A549 (cell line): ENCODE results near the gene CTNS. TPM values are rescaled to one million over a fixed set of nuclear protein-coding genes. Genes with fewer than 3 reads are reported as not detected.

Experiments
- ATAC-seq, 2 experiments: fragments of 200-7000 bp in 1 of 2; fragments of >200 bp in 1 of 2; cut with Nextera tagmentation in 1 of 2; cut with Tn5 transposase in 1 of 2; 3 replicates each; pipeline versions ENCODE4 v1.8.0 to v1.9.1; 2018 to 2020; ENCODE audit warnings: mild to moderate bottlenecking in 1 of 2, moderate library complexity in 1 of 2
- CTCF ChIA-PET: fragments of 300-600 bp; sonication (Branson Sonifier 250); formaldehyde crosslinking; extraction: SDS; loops from one replicate; lab custom pipeline; 2021; ENCODE audit warnings: antibody characterized with exemption, inconsistent platforms; lab: Yijun Ruan, JAX
- POLR2A ChIA-PET: fragments of 350-600 bp; formaldehyde crosslinking; extraction: SDS; loops from one replicate; lab custom pipeline; 2021; ENCODE audit warnings: antibody characterized with exemption, inconsistent platforms; lab: Yijun Ruan, JAX
- DNase-seq, 2 experiments: peaks; one replicate each; pipeline versions ENCODE4 v3.0.0 to v3.0.0-alpha.2; 2011 to 2016; ENCODE audit warnings: low read depth in 1 of 2, low spot score in 1 of 2
- FAIRE-seq: peaks from 2 replicates; lab custom pipeline; 2011; peaks lifted over from hg19 to GRCh38; lab: Jason Lieb, UNC
- H3K27ac ChIP-seq, 2 experiments: fragments of >200 bp; sonication (Bioruptor Twin); formaldehyde crosslinking; 3 replicates each; pipeline ENCODE4 v1.5.1; 2016 to 2017
- H3K4me1 ChIP-seq: fragments of >200 bp; sonication (Bioruptor Twin); formaldehyde crosslinking; 3 replicates; pipeline ENCODE4 v1.6.1; 2016
- H3K4me2 ChIP-seq: fragments of >200 bp; sonication (Bioruptor Twin); formaldehyde crosslinking; 3 replicates; pipeline ENCODE4 v1.6.1; 2016
- H3K4me3 ChIP-seq: fragments of >200 bp; sonication (Bioruptor Twin); formaldehyde crosslinking; 3 replicates; pipeline ENCODE4 v1.5.1; 2016
- H3K9me3 ChIP-seq: fragments of >200 bp; sonication (Bioruptor Twin); formaldehyde crosslinking; 3 replicates; pipeline ENCODE4 v1.6.1; 2016
- CBX2 ChIP-seq: fragments of 200-600 bp; sonication (generic); IDR thresholded peaks from 2 replicates; pipeline ENCODE4 v1.6.1; 2016; ENCODE audit warnings: low read depth, mild to moderate bottlenecking, borderline replicate concordance
- CEBPB ChIP-seq, 2 experiments: fragments of >200 bp in 1 of 2; sonication (Bioruptor Twin) in 1 of 2; formaldehyde crosslinking in 1 of 2; IDR thresholded peaks; 2 replicates each; pipeline ENCODE4 v1.6.1; 2012 to 2016
- EP300 ChIP-seq, 2 experiments: fragments of >200 bp; sonication (Bioruptor Twin); formaldehyde crosslinking; IDR thresholded peaks; 2 replicates in 1 of 2; 3 replicates in 1 of 2; pipeline ENCODE4 v1.6.1; 2016 to 2017
- ESRRA ChIP-seq: fragments of 150-350 bp; IDR thresholded peaks from 2 replicates; pipeline ENCODE4 v1.6.1; 2014; ENCODE audit warnings: mild to moderate bottlenecking, low read length, borderline replicate concordance
- FOSB ChIP-seq: fragments of 250-450 bp; sonication (Bioruptor Pico); IDR thresholded peaks from 2 replicates; pipeline ENCODE4 v1.5.0; 2020; ENCODE audit warnings: mild to moderate bottlenecking, moderate library complexity
- FOXS1 ChIP-seq: fragments of 250-450 bp; sonication (Bioruptor Pico); IDR thresholded peaks from 2 replicates; pipeline ENCODE4 v1.5.0; 2020; ENCODE audit warnings: mild to moderate bottlenecking, moderate library complexity
- GATA3 ChIP-seq: IDR thresholded peaks from 2 replicates; pipeline ENCODE4 v1.6.1; 2012; ENCODE audit warnings: borderline replicate concordance
- HDAC2 ChIP-seq: fragments of 200-600 bp; sonication (generic); IDR thresholded peaks from 2 replicates; pipeline ENCODE4 v1.6.1; 2016
- JUNB ChIP-seq: fragments of >200 bp; sonication (Bioruptor Twin); formaldehyde crosslinking; IDR thresholded peaks from 2 replicates; pipeline ENCODE4 v1.6.1; 2016
- KDM5A ChIP-seq: fragments of 200-600 bp; sonication (generic); IDR thresholded peaks from 2 replicates; pipeline ENCODE4 v1.6.1; 2016; ENCODE audit warnings: antibody characterized with exemption, mild to moderate bottlenecking
- MYC ChIP-seq: IDR thresholded peaks from 2 replicates; pipeline ENCODE4 v1.6.1; 2012; ENCODE audit warnings: mild to moderate bottlenecking, inconsistent platforms, low read length, improper control_type of control experiment, borderline replicate concordance
- NFE2L2 ChIP-seq: fragments of 150-350 bp; conservative IDR thresholded peaks from 2 replicates; pipeline ENCODE4 v1.6.1; 2014; ENCODE audit warnings: low read length
- NPAS2 ChIP-seq: fragments of 250-450 bp; sonication (Bioruptor Pico); IDR thresholded peaks from 2 replicates; pipeline ENCODE4 v1.8.0; 2022; ENCODE audit warnings: mild to moderate bottlenecking, moderate library complexity, borderline replicate concordance
- RAD21 ChIP-seq, 2 experiments: fragments of >200 bp in 1 of 2; sonication (Bioruptor Twin) in 1 of 2; formaldehyde crosslinking in 1 of 2; IDR thresholded peaks in 1 of 2; conservative IDR thresholded peaks in 1 of 2; 2 replicates in 1 of 2; 3 replicates in 1 of 2; pipeline ENCODE4 v1.6.1; 2012 to 2018; ENCODE audit warnings: inconsistent platforms in 1 of 2
- RARB ChIP-seq: fragments of 250-450 bp; sonication (Bioruptor Pico); IDR thresholded peaks from 2 replicates; pipeline ENCODE4 v1.8.0; 2021; ENCODE audit warnings: mild to moderate bottlenecking, moderate library complexity
- SMC3 ChIP-seq: fragments of >200 bp; sonication (Bioruptor Twin); formaldehyde crosslinking; IDR thresholded peaks from 3 replicates; pipeline ENCODE4 v1.6.1; 2018; ENCODE audit warnings: inconsistent platforms
- ZNF302 ChIP-seq: fragments of 250-450 bp; sonication (Bioruptor Pico); IDR thresholded peaks from 2 replicates; pipeline ENCODE4 v1.9.0; 2021; ENCODE audit warnings: inconsistent platforms, mild to moderate bottlenecking, moderate library complexity
- ZSCAN20 ChIP-seq: fragments of 250-450 bp; sonication (Bioruptor Pico); IDR thresholded peaks from 2 replicates; pipeline ENCODE4 v1.8.0; 2022; ENCODE audit warnings: mild to moderate bottlenecking, moderate library complexity
- WGBS: methylation state at CpG from one replicate; pipeline ENCODE4 v1.1.6; 2017; ENCODE audit errors: missing lambda C conversion rate; 5-methylcytosine and 5-hydroxymethylcytosine counted together
- polyA plus RNA-seq, 4 experiments: library from polyadenylated mRNA; depleted of rRNA in 3 of 4; stranded (reverse); fragments of >200 nt; fragmentation: RNase III in 1 of 4; extraction: RNeasy Plus Mini Kit Qiagen cat#74134 plus additional on column Dnase treatment in 1 of 4; gene quantifications; 2 replicates in 3 of 4; 3 replicates in 1 of 4; pipeline ENCODE4 v1.2.3, GENCODE V29; 2011 to 2017
- TF ChIP-seq, protein P1 (sequence below): IDR thresholded peaks from 2 replicates; pipeline ENCODE4 v1.6.1; 2012
- TF ChIP-seq, protein P2 (sequence below): fragments of 250-450 bp; sonication (Bioruptor Pico); IDR thresholded peaks from 2 replicates; pipeline ENCODE4 v1.5.0; 2020; ENCODE audit warnings: low read depth, mild to moderate bottlenecking, moderate library complexity
- TF ChIP-seq, protein P3 (sequence below): fragments of 450-650 bp; IDR thresholded peaks from 2 replicates; pipeline ENCODE4 v1.6.1; 2014; ENCODE audit warnings: antibody characterized with exemption
- TF ChIP-seq, protein P4 (sequence below): fragments of >200 bp; sonication (Bioruptor Twin); formaldehyde crosslinking; IDR thresholded peaks from 2 replicates; pipeline ENCODE4 v1.6.1; 2016
- TF ChIP-seq, protein P5 (sequence below): IDR thresholded peaks from 2 replicates; pipeline ENCODE4 v1.6.1; 2012; ENCODE audit warnings: low read depth, borderline replicate concordance
- TF ChIP-seq, protein P6 (sequence below): fragments of >200 bp; sonication (Bioruptor Twin); formaldehyde crosslinking; IDR thresholded peaks from 3 replicates; pipeline ENCODE4 v1.5.1; 2016

Gene CTNS
- polyA plus RNA-seq, 2 of the 4 experiments (the other 2 are of a cell fraction) = 6.5 to 20.3 TPM

DNA sequence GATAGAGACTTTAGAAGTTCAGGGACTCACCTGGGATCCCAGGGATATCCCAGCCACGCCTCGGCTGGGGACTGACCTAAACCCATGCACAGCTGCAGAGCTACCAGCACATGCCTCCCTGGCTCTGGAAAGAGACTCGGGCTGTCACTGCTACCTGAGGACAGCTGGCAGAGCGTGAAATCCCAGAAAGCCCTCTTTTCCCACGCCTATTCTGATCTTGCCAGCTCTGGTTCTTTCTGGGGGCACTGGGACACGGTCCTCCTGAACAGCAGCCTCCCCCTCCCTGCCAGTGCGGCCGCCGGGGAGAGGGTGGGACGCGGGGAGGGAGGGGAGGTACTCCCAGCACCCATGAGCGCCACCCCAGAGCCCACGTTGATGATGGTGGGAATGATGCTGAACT is 48.6 kb downstream of the CTNS start:
- Histone ChIP-seq H3K27ac (no peak overlapping the region), H3K4me2 (no peak overlapping the region), H3K4me3 (no peak overlapping the region), H3K9me3 (no peaks in the 10 kb centered on the region), H3K4me1 (no peaks in the 10 kb centered on the region)
- POLR2A ChIA-PET = no interaction called here
- CTCF ChIA-PET = interaction anchor here (1.0 to 1.1 kb wide), 2 partner anchors 52 to 54 kb away, joined by 3 read pairs; no protein-coding TSS in a partner anchor
- 71% methylated on average over 11 of the region's 13 CpGs for WGBS
- no peak for FAIRE-seq
- no peak for DNase-seq
- TF ChIP-seq RARB (CRISPR knock-in tag) (no peak), ZSCAN20 (no peak), KDM5A (no peak)
- TF ChIP-seq, protein P1, sequence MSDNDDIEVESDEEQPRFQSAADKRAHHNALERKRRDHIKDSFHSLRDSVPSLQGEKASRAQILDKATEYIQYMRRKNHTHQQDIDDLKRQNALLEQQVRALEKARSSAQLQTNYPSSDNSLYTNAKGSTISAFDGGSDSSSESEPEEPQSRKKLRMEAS = no peak
- ATAC-seq = peak in 1 of 2 experiments; percentile 12; a peak in 1 of 6 replicates

DNA sequence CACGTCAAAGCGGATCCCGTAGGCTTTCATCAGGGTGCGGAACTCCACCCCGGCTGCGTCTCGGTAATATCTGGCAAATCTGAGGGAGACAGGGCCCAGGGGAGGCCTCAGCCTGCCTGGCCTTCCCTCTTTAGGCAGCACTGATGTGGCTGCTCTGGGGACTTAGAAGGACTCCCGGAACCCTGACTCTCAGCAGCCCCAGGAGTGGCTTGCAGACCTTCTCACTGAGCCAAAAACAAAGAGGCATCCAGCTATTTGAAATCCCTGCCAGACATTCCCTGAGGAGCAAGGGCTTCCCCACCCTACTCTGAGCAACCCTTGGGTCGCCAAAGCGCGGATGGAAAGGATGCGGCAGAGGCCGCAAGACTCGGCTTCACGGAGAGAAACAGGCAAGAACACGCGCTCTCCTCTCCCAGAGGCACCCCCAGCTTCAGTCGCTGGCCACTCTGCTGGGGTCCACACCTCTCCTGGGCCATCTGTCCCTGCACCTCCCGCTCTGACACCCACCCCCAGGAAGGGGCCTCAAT is 51.5 kb downstream of the CTNS start:
- 82% methylated on average over 19 of the region's 19 CpGs for WGBS
- peak; percentile 15 to 48; a peak in 4 of 6 replicates for ATAC-seq
- H3K9me3 ChIP-seq = no peaks in the 10 kb centered on the region
- POLR2A ChIA-PET = interaction anchor here (1.0 kb wide), 1 partner anchor 11 kb away, joined by 3 read pairs; no protein-coding TSS in a partner anchor
- FAIRE-seq = no peak
- CTCF ChIA-PET = interaction anchor here (1.2 to 1.4 kb wide), 2 partner anchors 11 to 49 kb away, joined by 3 to 6 read pairs; no protein-coding TSS in a partner anchor
- no peak for TF ChIP-seq GATA3
- no peak for TF ChIP-seq JUNB
- no peak for TF ChIP-seq CBX2
- TF ChIP-seq, protein P2, sequence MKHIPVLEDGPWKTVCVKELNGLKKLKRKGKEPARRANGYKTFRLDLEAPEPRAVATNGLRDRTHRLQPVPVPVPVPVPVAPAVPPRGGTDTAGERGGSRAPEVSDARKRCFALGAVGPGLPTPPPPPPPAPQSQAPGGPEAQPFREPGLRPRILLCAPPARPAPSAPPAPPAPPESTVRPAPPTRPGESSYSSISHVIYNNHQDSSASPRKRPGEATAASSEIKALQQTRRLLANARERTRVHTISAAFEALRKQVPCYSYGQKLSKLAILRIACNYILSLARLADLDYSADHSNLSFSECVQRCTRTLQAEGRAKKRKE (CRISPR knock-in tag) = no peak
- no peak for TF ChIP-seq FOXS1 (CRISPR knock-in tag)
- TF ChIP-seq CEBPB (IDR thresholded peaks at IDR 0.05) = no peak
- no peak for TF ChIP-seq ESRRA
- TF ChIP-seq SMC3 = no peak
- TF ChIP-seq, protein P3, sequence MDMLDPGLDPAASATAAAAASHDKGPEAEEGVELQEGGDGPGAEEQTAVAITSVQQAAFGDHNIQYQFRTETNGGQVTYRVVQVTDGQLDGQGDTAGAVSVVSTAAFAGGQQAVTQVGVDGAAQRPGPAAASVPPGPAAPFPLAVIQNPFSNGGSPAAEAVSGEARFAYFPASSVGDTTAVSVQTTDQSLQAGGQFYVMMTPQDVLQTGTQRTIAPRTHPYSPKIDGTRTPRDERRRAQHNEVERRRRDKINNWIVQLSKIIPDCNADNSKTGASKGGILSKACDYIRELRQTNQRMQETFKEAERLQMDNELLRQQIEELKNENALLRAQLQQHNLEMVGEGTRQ = no peak
- TF ChIP-seq, all 56 proteins: peak for 0
- no peak overlapping the region for H3K4me2 ChIP-seq
- H3K27ac ChIP-seq = no peak overlapping the region
- no peaks in the 10 kb centered on the region for H3K4me1 ChIP-seq
- no peak for DNase-seq
- no peak overlapping the region for H3K4me3 ChIP-seq

DNA sequence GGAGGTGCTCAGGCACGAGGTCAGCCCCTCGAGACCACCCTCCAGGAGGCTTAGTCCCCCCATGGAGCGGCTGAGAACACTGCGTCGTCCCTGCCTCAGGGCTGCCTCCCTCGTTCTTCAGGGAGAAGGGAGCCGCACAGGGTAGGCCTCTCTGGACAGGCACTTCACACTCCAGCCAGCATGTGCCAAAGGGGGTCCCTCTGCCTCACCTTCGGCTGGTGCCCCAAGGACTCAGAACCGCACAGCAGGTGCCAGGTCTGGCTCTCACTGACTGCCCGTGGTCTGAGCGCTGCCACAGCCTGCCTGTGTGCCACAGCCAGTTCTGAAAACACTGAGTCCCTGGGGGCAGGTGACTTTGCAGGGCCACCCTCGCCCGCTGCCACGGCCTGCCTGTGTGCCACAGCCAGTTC is 52.3 kb downstream of the CTNS start:
- no peak for DNase-seq
- WGBS = 84% methylated on average over 11 of the region's 14 CpGs
- CTCF ChIA-PET = interaction anchor here (1.2 to 2.1 kb wide), 3 partner anchors 12 to 49 kb away, joined by 3 to 6 read pairs (median 6); no protein-coding TSS in a partner anchor
- no peaks in the 10 kb centered on the region for H3K4me1 ChIP-seq
- no peak for FAIRE-seq
- TF ChIP-seq MYC (no peak), ZNF302 (CRISPR knock-in tag) (no peak), FOSB (no peak), RAD21 (conservative IDR thresholded peaks at IDR 0.05 in 1 of 2, IDR thresholded peaks at IDR 0.05 in 1 of 2) (no peak), HDAC2 (no peak), SMC3 (no peak), NFE2L2 (no peak), EP300 (IDR thresholded peaks at IDR 0.05) (no peak), NPAS2 (CRISPR knock-in tag) (no peak)
- TF ChIP-seq, protein P4, sequence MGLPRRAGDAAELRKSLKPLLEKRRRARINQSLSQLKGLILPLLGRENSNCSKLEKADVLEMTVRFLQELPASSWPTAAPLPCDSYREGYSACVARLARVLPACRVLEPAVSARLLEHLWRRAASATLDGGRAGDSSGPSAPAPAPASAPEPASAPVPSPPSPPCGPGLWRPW = no peak
- TF ChIP-seq, protein P5, sequence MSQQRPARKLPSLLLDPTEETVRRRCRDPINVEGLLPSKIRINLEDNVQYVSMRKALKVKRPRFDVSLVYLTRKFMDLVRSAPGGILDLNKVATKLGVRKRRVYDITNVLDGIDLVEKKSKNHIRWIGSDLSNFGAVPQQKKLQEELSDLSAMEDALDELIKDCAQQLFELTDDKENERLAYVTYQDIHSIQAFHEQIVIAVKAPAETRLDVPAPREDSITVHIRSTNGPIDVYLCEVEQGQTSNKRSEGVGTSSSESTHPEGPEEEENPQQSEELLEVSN = no peak
- TF ChIP-seq, protein P1 = no peak
- TF ChIP-seq, protein P6, sequence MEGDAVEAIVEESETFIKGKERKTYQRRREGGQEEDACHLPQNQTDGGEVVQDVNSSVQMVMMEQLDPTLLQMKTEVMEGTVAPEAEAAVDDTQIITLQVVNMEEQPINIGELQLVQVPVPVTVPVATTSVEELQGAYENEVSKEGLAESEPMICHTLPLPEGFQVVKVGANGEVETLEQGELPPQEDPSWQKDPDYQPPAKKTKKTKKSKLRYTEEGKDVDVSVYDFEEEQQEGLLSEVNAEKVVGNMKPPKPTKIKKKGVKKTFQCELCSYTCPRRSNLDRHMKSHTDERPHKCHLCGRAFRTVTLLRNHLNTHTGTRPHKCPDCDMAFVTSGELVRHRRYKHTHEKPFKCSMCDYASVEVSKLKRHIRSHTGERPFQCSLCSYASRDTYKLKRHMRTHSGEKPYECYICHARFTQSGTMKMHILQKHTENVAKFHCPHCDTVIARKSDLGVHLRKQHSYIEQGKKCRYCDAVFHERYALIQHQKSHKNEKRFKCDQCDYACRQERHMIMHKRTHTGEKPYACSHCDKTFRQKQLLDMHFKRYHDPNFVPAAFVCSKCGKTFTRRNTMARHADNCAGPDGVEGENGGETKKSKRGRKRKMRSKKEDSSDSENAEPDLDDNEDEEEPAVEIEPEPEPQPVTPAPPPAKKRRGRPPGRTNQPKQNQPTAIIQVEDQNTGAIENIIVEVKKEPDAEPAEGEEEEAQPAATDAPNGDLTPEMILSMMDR = no peak
- H3K4me3 ChIP-seq = no peak overlapping the region
- POLR2A ChIA-PET = no interaction called here
- H3K9me3 ChIP-seq = no peaks in the 10 kb centered on the region
- ATAC-seq = peak; percentile 3 to 12; a peak in 5 of 6 replicates
- H3K27ac ChIP-seq = no peak overlapping the region
- H3K4me2 ChIP-seq = no peak overlapping the region
